DND-41 (cell line): ENCODE results near the gene ZC3H7B.

Experiments used
- ATAC-seq: fragments of 200-7000 bp; cut with Tn5 transposase; 3 replicates; pipeline ENCODE4 v1.9.1; 2021; ENCODE audit warnings: low read depth; ENCODE audit not compliant: insufficient read depth
- DNase-seq: peaks from one replicate; pipeline ENCODE4 v3.0.0-alpha.2; 2020
- H2AFZ ChIP-seq: 2 replicates; pipeline ENCODE4 v1.6.0; 2012; ENCODE audit warnings: low read depth, low read length
- H3K27ac ChIP-seq: 2 replicates; pipeline ENCODE4 v1.5.1; 2012; ENCODE audit warnings: low read length, inconsistent platforms
- H3K27me3 ChIP-seq: fragments of 200-600 bp; sonication (generic); 2 replicates; pipeline ENCODE4 v1.6.0; 2012; ENCODE audit warnings: low read length, mild to moderate bottlenecking, inconsistent platforms; ENCODE audit not compliant: insufficient read depth, poor library complexity
- H3K36me3 ChIP-seq: 2 replicates; pipeline ENCODE4 v1.5.1; 2012; ENCODE audit warnings: low read length, inconsistent platforms; ENCODE audit not compliant: insufficient read depth
- H3K4me1 ChIP-seq: 2 replicates; pipeline ENCODE4 v1.5.1; 2012; ENCODE audit warnings: mild to moderate bottlenecking, low read length; ENCODE audit not compliant: insufficient read depth
- H3K4me2 ChIP-seq: 2 replicates; pipeline ENCODE4 v1.6.0; 2012; ENCODE audit warnings: mild to moderate bottlenecking, moderate library complexity, low read length, inconsistent platforms; ENCODE audit not compliant: insufficient read depth
- H3K4me3 ChIP-seq, 2 experiments: fragments of 200-600 bp in 1 of 2; shearing (Covaris generic) in 1 of 2; 2 replicates each; pipeline ENCODE4 v1.5.1; 2012 to 2016; ENCODE audit warnings: inconsistent platforms in 2 of 2, low read length in 2 of 2, mild to moderate bottlenecking in 2 of 2, low read depth in 1 of 2, moderate library complexity in 1 of 2
- H3K79me2 ChIP-seq: 2 replicates; pipeline ENCODE4 v1.6.0; 2012; ENCODE audit warnings: low read length, inconsistent platforms; ENCODE audit not compliant: insufficient read depth
- H3K9ac ChIP-seq: 2 replicates; pipeline ENCODE4 v1.6.0; 2012; ENCODE audit warnings: low read depth, mild to moderate bottlenecking, inconsistent platforms, low read length, moderate library complexity
- H3K9me3 ChIP-seq: 2 replicates; pipeline ENCODE4 v1.5.1; 2012; ENCODE audit warnings: low read length, moderate library complexity, mild to moderate bottlenecking, inconsistent platforms; ENCODE audit not compliant: insufficient read depth, severe bottlenecking
- H4K20me1 ChIP-seq: 2 replicates; pipeline ENCODE4 v1.6.0; 2012; ENCODE audit warnings: low read length; ENCODE audit not compliant: insufficient read depth
- CTCF ChIP-seq: IDR thresholded peaks from 2 replicates; pipeline ENCODE4 v1.5.1; 2012; ENCODE audit warnings: borderline replicate concordance, low read length, moderate library complexity, mild to moderate bottlenecking; ENCODE audit not compliant: poor library complexity, severe bottlenecking; ENCODE audit errors: extremely low read depth
- EZH2 ChIP-seq: IDR thresholded peaks from 3 replicates; pipeline ENCODE4 v1.6.1; 2012; ENCODE audit warnings: borderline replicate concordance, low read depth, mild to moderate bottlenecking, moderate library complexity, low read length, inconsistent platforms; ENCODE audit not compliant: severe bottlenecking

ZC3H7B gene

GRCh38 chr22:41367039-41367679, 65.8 kb downstream of the ZC3H7B start:
- no peak overlapping the region for H3K4me2 ChIP-seq
- ATAC-seq (peak; percentile 33; the same call in 2 of the 3 replicates), DNase-seq (no peak)
- H2AFZ ChIP-seq, result no peak overlapping the region
- H3K79me2 ChIP-seq, result no peaks in the 10 kb centered on the region
- H3K27me3 ChIP-seq, result peaks cover 11% of the 10 kb centered on the region
- no peaks in the 10 kb centered on the region for H3K4me1 ChIP-seq
- H4K20me1 ChIP-seq, result no peaks in the 10 kb centered on the region
- no peak overlapping the region for H3K27ac ChIP-seq
- H3K4me3 ChIP-seq, result no peak overlapping the region
- H3K9ac ChIP-seq, result no peak overlapping the region
- TF ChIP-seq CTCF (no peak), EZH2 (no peak)
- no peaks in the 10 kb centered on the region for H3K9me3 ChIP-seq
- no peaks in the 10 kb centered on the region for H3K36me3 ChIP-seq

- Histone ChIP-seq H3K27me3 (peaks cover 11% of the 10 kb centered on the region), H3K4me2 (no peak overlapping the region), H3K9ac (no peak overlapping the region), H3K9me3 (no peaks in the 10 kb centered on the region), H3K4me1 (no peaks in the 10 kb centered on the region), H3K36me3 (no peaks in the 10 kb centered on the region), H3K79me2 (no peaks in the 10 kb centered on the region), H3K4me3 (no peak overlapping the region), H2AFZ (no peak overlapping the region), H4K20me1 (no peaks in the 10 kb centered on the region), H3K27ac (no peak overlapping the region)
- DNase-seq (no peak), ATAC-seq (no peak)
- no peak for TF ChIP-seq EZH2
- no peak for TF ChIP-seq CTCF
These were observed 66.6 kb downstream of the ZC3H7B start for GRCh38 chr22:41367680-41368542.

- no peaks in the 10 kb centered on the region for H4K20me1 ChIP-seq
- TF ChIP-seq EZH2 (no peak), CTCF (no peak)
- H3K4me1 ChIP-seq, result no peaks in the 10 kb centered on the region
- H3K79me2 ChIP-seq, result no peaks in the 10 kb centered on the region
- H3K27ac ChIP-seq, result no peak overlapping the region
- no peak for ATAC-seq
- DNase-seq, result no peak
- H3K36me3 ChIP-seq, result no peaks in the 10 kb centered on the region
- H3K9ac ChIP-seq, result no peak overlapping the region
- H3K9me3 ChIP-seq, result no peaks in the 10 kb centered on the region
- H3K4me2 ChIP-seq, result no peak overlapping the region
- no peak overlapping the region for H2AFZ ChIP-seq
- H3K27me3 ChIP-seq, result peaks cover 11% of the 10 kb centered on the region
- H3K4me3 ChIP-seq, result no peak overlapping the region
These were observed 67.5 kb downstream of the ZC3H7B start for GRCh38 chr22:41368543-41369423.
